K562 (cell line): ENCODE results near the gene HMCN1.

Source experiments
- MEIS2 ChIP-seq: fragments of 450-650 bp; IDR thresholded peaks from 2 replicates; pipeline ENCODE4 v1.6.1; 2014; ENCODE audit warnings: mild to moderate bottlenecking; ENCODE audit not compliant: partially characterized antibody
- REST ChIP-seq, 2 experiments: fragments of 450-650 bp; formaldehyde crosslinking in 1 of 2; IDR thresholded peaks; 2 replicates each; pipeline versions ENCODE4 v1.4.0 to v1.6.1; 2014 to 2020; ENCODE audit warnings: mild to moderate bottlenecking in 2 of 2, borderline replicate concordance in 1 of 2, low read depth in 1 of 2
- TCF7L2 ChIP-seq: fragments of 150-350 bp; IDR thresholded peaks from 2 replicates; pipeline ENCODE4 v1.6.1; 2016; ENCODE audit warnings: low read depth, mild to moderate bottlenecking, low read length, moderate library complexity

- TF ChIP-seq TCF7L2 (no peak), MEIS2 (no peak), REST (IDR thresholded peaks at IDR 0.05; ENCODE audit: borderline replicate concordance) (no peak), REST (CRISPR knock-in tag; IDR thresholded peaks at IDR 0.05; ENCODE audit: low read depth) (no peak)
Measured at GRCh38 chr1:185789501-185790193, 55.5 kb downstream of the HMCN1 start.
